IMR-90 (cell line): ENCODE measurements around the gene GPR39. TPM values are rescaled to one million over a fixed set of nuclear protein-coding genes. Genes with fewer than 3 reads are reported as not detected.

ENCODE experiments used
- ATAC-seq: fragments of 200-7000 bp; cut with Tn5 transposase; 2 replicates; pipeline ENCODE4 v1.9.1; 2020; ENCODE audit warnings: low read depth, mild to moderate bottlenecking, moderate library complexity
- BruUV-seq: library from RNA; stranded (reverse); fragments of 400-500 nt; replicated peaks from 2 replicates; lab custom pipeline; 2021; lab: Mats Ljungman, UMichigan
- CTCF ChIA-PET: fragments of 300-600 bp; formaldehyde crosslinking; extraction: SDS; loops from one replicate; lab custom pipeline; 2021; ENCODE audit warnings: antibody characterized with exemption; lab: Yijun Ruan, JAX
- POLR2A ChIA-PET: fragments of 300-600 bp; sonication (Branson Sonifier 250); formaldehyde crosslinking; loops from one replicate; lab custom pipeline; 2022; ENCODE audit warnings: antibody characterized with exemption; ENCODE audit not compliant: unreplicated experiment; lab: Charles Lee
- DNase-seq: peaks from one replicate; pipeline ENCODE4 v3.0.0; 2013
- H2AFZ ChIP-seq: replicated peaks from 2 replicates; pipeline ENCODE3; 2013; ENCODE audit warnings: low read length, mild to moderate bottlenecking; ENCODE audit not compliant: poor library complexity
- H2AK5ac ChIP-seq: 2 replicates; pipeline ENCODE4 v1.6.1; 2013; ENCODE audit warnings: low read depth, low read length, inconsistent platforms
- H2AK9ac ChIP-seq: replicated peaks from 2 replicates; pipeline ENCODE3; 2013; ENCODE audit warnings: mild to moderate bottlenecking, low read depth, low read length, moderate library complexity; ENCODE audit not compliant: poor library complexity
- H2BK120ac ChIP-seq: 2 replicates; pipeline ENCODE4 v1.6.1; 2013; ENCODE audit warnings: low read depth, low read length, inconsistent platforms
- H2BK15ac ChIP-seq: 3 replicates; pipeline ENCODE4 v1.6.1; 2013; ENCODE audit warnings: low read depth, low read length, inconsistent platforms
- H2BK20ac ChIP-seq: 2 replicates; pipeline ENCODE4 v1.6.1; 2013; ENCODE audit warnings: low read depth, mild to moderate bottlenecking, inconsistent platforms, low read length, moderate library complexity
- H2BK5ac ChIP-seq: 2 replicates; pipeline ENCODE4 v1.6.1; 2013; ENCODE audit warnings: mild to moderate bottlenecking, low read depth, low read length, inconsistent platforms; ENCODE audit not compliant: poor library complexity, severe bottlenecking
- H3K14ac ChIP-seq: replicated peaks from 2 replicates; pipeline ENCODE4 v1.6.1; 2013; ENCODE audit warnings: low read depth, low read length, inconsistent platforms
- H3K18ac ChIP-seq: 2 replicates; pipeline ENCODE4 v1.6.1; 2013; ENCODE audit warnings: low read depth, low read length, control low read depth
- H3K23ac ChIP-seq: 2 replicates; pipeline ENCODE4 v1.6.1; 2013; ENCODE audit warnings: low read depth, low read length, inconsistent platforms
- H3K27ac ChIP-seq: 2 replicates; pipeline ENCODE4 v1.5.1; 2013; ENCODE audit warnings: mild to moderate bottlenecking, control low read depth, low read length; ENCODE audit not compliant: insufficient read depth
- H3K27me3 ChIP-seq: 2 replicates; pipeline ENCODE4 v1.6.1; 2013; ENCODE audit warnings: low read length; ENCODE audit not compliant: control insufficient read depth, insufficient read depth
- H3K36me3 ChIP-seq: 2 replicates; pipeline ENCODE4 v1.6.1; 2013; ENCODE audit warnings: low read length, mixed read lengths; ENCODE audit not compliant: control insufficient read depth, insufficient read depth
- H3K4ac ChIP-seq: 2 replicates; pipeline ENCODE4 v1.6.1; 2013; ENCODE audit warnings: low read depth, low read length, inconsistent platforms
- H3K4me1 ChIP-seq: 2 replicates; pipeline ENCODE4 v1.6.1; 2013; ENCODE audit warnings: low read length, mixed read lengths; ENCODE audit not compliant: control insufficient read depth, insufficient read depth
- H3K4me2 ChIP-seq: 2 replicates; pipeline ENCODE4 v1.6.1; 2013; ENCODE audit warnings: low read depth, mild to moderate bottlenecking, control low read depth, low read length, moderate library complexity
- H3K4me3 ChIP-seq: 2 replicates; pipeline ENCODE4 v1.5.1; 2013; ENCODE audit warnings: low read depth, mild to moderate bottlenecking, control low read depth, low read length, moderate library complexity; ENCODE audit not compliant: insufficient read depth
- H3K56ac ChIP-seq: 2 replicates; pipeline ENCODE4 v1.6.1; 2013; ENCODE audit warnings: low read length, inconsistent platforms; ENCODE audit not compliant: insufficient read depth; ENCODE audit errors: extremely low read depth
- H3K79me1 ChIP-seq, 2 experiments: 2 replicates each; pipeline ENCODE4 v1.6.1; 2013; ENCODE audit warnings: low read length in 2 of 2, inconsistent platforms in 1 of 2, low read depth in 1 of 2
- H3K9ac ChIP-seq: 2 replicates; pipeline ENCODE4 v1.6.1; 2013; ENCODE audit warnings: low read depth, low read length, control low read depth
- H3K9me1 ChIP-seq: 2 replicates; pipeline ENCODE4 v1.6.1; 2013; ENCODE audit warnings: low read length, inconsistent platforms; ENCODE audit not compliant: insufficient read depth
- H3K9me3 ChIP-seq: 2 replicates; pipeline ENCODE4 v1.6.1; 2013; ENCODE audit warnings: low read length; ENCODE audit not compliant: control insufficient read depth, insufficient read depth
- H4K20me1 ChIP-seq: 2 replicates; pipeline ENCODE4 v1.6.1; 2013; ENCODE audit warnings: low read length, inconsistent platforms; ENCODE audit not compliant: insufficient read depth
- H4K5ac ChIP-seq: 2 replicates; pipeline ENCODE4 v1.6.1; 2013; ENCODE audit warnings: mild to moderate bottlenecking, low read depth, low read length, control low read depth
- H4K8ac ChIP-seq, 2 experiments: 2 replicates each; pipeline ENCODE4 v1.6.1; 2013; ENCODE audit warnings: low read depth in 2 of 2, low read length in 2 of 2, control low read depth in 1 of 2, inconsistent platforms in 1 of 2
- H4K91ac ChIP-seq: 2 replicates; pipeline ENCODE4 v1.6.1; 2013; ENCODE audit warnings: low read depth, low read length, inconsistent platforms; ENCODE audit not compliant: insufficient read depth
- BHLHE40 ChIP-seq: fragments of 150-350 bp; IDR thresholded peaks from 2 replicates; pipeline ENCODE4 v1.6.1; 2016; ENCODE audit warnings: mild to moderate bottlenecking, low read depth, low read length
- CEBPB ChIP-seq: IDR thresholded peaks from 2 replicates; pipeline ENCODE4 v1.6.1; 2012; ENCODE audit warnings: low read depth, low read length, improper control_type of control experiment
- CHD1 ChIP-seq: IDR thresholded peaks from 2 replicates; pipeline ENCODE4 v1.6.1; 2012; ENCODE audit warnings: low read depth, low read length, improper control_type of control experiment
- FOS ChIP-seq: fragments of 150-350 bp; IDR thresholded peaks from 2 replicates; pipeline ENCODE4 v1.6.1; 2016; ENCODE audit warnings: low read depth, low read length
- MAFK ChIP-seq: IDR thresholded peaks from 2 replicates; pipeline ENCODE4 v1.6.1; 2012; ENCODE audit warnings: low read depth, low read length, improper control_type of control experiment
- MAZ ChIP-seq: IDR thresholded peaks from 2 replicates; pipeline ENCODE4 v1.6.1; 2012; ENCODE audit warnings: low read depth, mild to moderate bottlenecking, low read length, improper control_type of control experiment, moderate library complexity, borderline replicate concordance
- MXI1 ChIP-seq: IDR thresholded peaks from 2 replicates; pipeline ENCODE4 v1.6.1; 2012; ENCODE audit warnings: low read depth, mild to moderate bottlenecking, low read length, moderate library complexity, borderline replicate concordance
- NFE2L2 ChIP-seq: fragments of 150-350 bp; IDR thresholded peaks from 2 replicates; pipeline ENCODE4 v1.6.1; 2016; ENCODE audit warnings: low read depth, mild to moderate bottlenecking, low read length
- POLR2A ChIP-seq: IDR thresholded peaks from 2 replicates; pipeline ENCODE4 v1.6.1; 2012; ENCODE audit warnings: mild to moderate bottlenecking, low read depth, low read length
- RAD21 ChIP-seq: IDR thresholded peaks from 2 replicates; pipeline ENCODE4 v1.6.1; 2012; ENCODE audit warnings: low read length, improper control_type of control experiment
- RCOR1 ChIP-seq: IDR thresholded peaks from 2 replicates; pipeline ENCODE4 v1.6.1; 2012; ENCODE audit warnings: mild to moderate bottlenecking, low read length, improper control_type of control experiment; ENCODE audit not compliant: insufficient replicate concordance
- RFX5 ChIP-seq: IDR thresholded peaks from 2 replicates; pipeline ENCODE4 v1.8.0; 2012; ENCODE audit warnings: low read depth, mild to moderate bottlenecking, low read length, moderate library complexity
- SMC3 ChIP-seq: fragments of 150-350 bp; IDR thresholded peaks from 2 replicates; pipeline ENCODE4 v1.6.1; 2016; ENCODE audit warnings: low read depth, mild to moderate bottlenecking, antibody characterized with exemption, low read length, moderate library complexity
- USF2 ChIP-seq: fragments of 150-350 bp; IDR thresholded peaks from 2 replicates; pipeline ENCODE4 v1.6.1; 2017; ENCODE audit warnings: mild to moderate bottlenecking, antibody characterized with exemption, low read length, low read depth
- WGBS, 2 experiments: methylation state at CpG; one replicate each; pipeline versions ENCODE4 v1.1.5 to v1.1.7; 2013; ENCODE audit warnings: missing lambda C conversion rate in 2 of 2; ENCODE audit not compliant: insufficient read length in 1 of 2; ENCODE audit errors: extremely low coverage in 2 of 2; 5-methylcytosine and 5-hydroxymethylcytosine counted together
- dilution Hi-C: fragments of 300-500 bp; cut with HindIII; formaldehyde crosslinking; loops from one replicate; pipeline ENCODE4 v1.14.3; 2018; ENCODE audit warnings: low sequenced_read_pairs; ENCODE audit not compliant: unreplicated experiment
- in situ Hi-C: fragments of 300-500 bp; cut with MboI; formaldehyde crosslinking; loops from 3 replicates; pipeline ENCODE4 v1.14.3; 2019; ENCODE audit warnings: low sequenced_read_pairs, inconsistent platforms, mixed read lengths
- intact Hi-C: fragments of 100-400 bp; cut with micrococcal nuclease; formaldehyde crosslinking; loops from 2 replicates; pipeline ENCODE4 v1.10.0; 2022
- polyA plus RNA-seq, 3 experiments: library from polyadenylated mRNA; depleted of rRNA; stranded (reverse); fragments of >200 nt; gene quantifications; 2 replicates each; pipeline ENCODE4 v1.2.3, GENCODE V29; 2012; ENCODE audit warnings: low replicate concordance in 1 of 3
- total RNA-seq: library from RNA; depleted of rRNA; stranded (reverse); fragments of >200 nt; gene quantifications from 2 replicates; pipeline ENCODE4 v1.2.3, GENCODE V29; 2012
- TF ChIP-seq, protein P1 (sequence below): conservative IDR thresholded peaks from 2 replicates; pipeline ENCODE4 v1.5.1; 2012; ENCODE audit warnings: mild to moderate bottlenecking, low read depth, low read length, improper control_type of control experiment
- TF ChIP-seq, protein P2 (sequence below): fragments of 150-350 bp; IDR thresholded peaks from 2 replicates; pipeline ENCODE4 v1.6.1; 2016; ENCODE audit warnings: low read depth, mild to moderate bottlenecking, low read length, moderate library complexity, borderline replicate concordance

Gene GPR39
- total and polyA plus RNA-seq, 2 of the 4 experiments (the other 2 are of a cell fraction), result 4.4 to 9.0 TPM

DNA sequence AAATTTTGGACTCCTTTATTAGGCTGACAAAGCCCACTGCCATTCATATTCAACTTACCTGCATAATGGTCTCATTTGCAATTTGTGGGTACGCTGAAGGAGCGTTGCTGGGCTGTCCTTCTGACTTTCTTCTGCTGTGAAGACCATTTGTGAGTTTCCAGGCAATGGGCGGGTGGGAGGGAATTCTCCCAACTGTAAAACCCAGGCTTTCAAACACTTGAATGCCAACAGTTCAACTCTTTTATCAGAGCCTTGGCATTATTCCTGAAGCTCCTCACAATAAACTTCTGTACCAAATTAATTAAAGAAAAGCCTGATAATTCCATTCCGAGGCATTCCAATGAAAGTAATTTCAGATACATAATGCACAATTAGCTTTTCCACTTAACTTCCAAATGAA lies 35.2 kb upstream of the GPR39 start:
- Histone ChIP-seq H4K5ac (no peak overlapping the region), H4K8ac (no peak overlapping the region), H3K4ac (no peak overlapping the region), H3K4me1 (no peaks in the 10 kb centered on the region), H2BK20ac (no peak overlapping the region), H3K27ac (no peak overlapping the region), H3K36me3 (no peaks in the 10 kb centered on the region), H2BK5ac (no peak overlapping the region), H2AFZ (no peak overlapping the region), H3K18ac (no peak overlapping the region), H3K79me1 (no peaks in the 10 kb centered on the region), H3K4me2 (no peak overlapping the region), H3K23ac (no peak overlapping the region), H3K27me3 (peaks cover 14% of the 10 kb centered on the region), H2BK120ac (no peak overlapping the region), H3K9me3 (no peaks in the 10 kb centered on the region), H2BK15ac (no peak overlapping the region), H2AK9ac (no peak overlapping the region), H2AK5ac (no peak overlapping the region), H3K9me1 (no peaks in the 10 kb centered on the region), H3K56ac (no peak overlapping the region), H4K20me1 (no peaks in the 10 kb centered on the region), H3K14ac (no peak overlapping the region), H3K4me3 (no peak overlapping the region), H4K91ac (no peak overlapping the region), H3K9ac (no peak overlapping the region)
- intact Hi-C loops (no loop called here), in situ Hi-C loops (no loop called here), dilution Hi-C loops (no loop called here)
- ATAC-seq (no peak), DNase-seq (no peak)
- no CpG with 5 or more reads among the region's 4 CpGs for WGBS, 2 experiments
- ChIA-PET POLR2A (no interaction called here), CTCF (no interaction called here)
- TF ChIP-seq NFE2L2 (no peak), RAD21 (no peak), RCOR1 (no peak), CEBPB (no peak), RFX5 (no peak), USF2 (no peak), MXI1 (no peak), FOS (no peak), MAZ (no peak), SMC3 (no peak), POLR2A (no peak), CHD1 (no peak), MAFK (no peak), BHLHE40 (no peak)
- TF ChIP-seq, protein P1, sequence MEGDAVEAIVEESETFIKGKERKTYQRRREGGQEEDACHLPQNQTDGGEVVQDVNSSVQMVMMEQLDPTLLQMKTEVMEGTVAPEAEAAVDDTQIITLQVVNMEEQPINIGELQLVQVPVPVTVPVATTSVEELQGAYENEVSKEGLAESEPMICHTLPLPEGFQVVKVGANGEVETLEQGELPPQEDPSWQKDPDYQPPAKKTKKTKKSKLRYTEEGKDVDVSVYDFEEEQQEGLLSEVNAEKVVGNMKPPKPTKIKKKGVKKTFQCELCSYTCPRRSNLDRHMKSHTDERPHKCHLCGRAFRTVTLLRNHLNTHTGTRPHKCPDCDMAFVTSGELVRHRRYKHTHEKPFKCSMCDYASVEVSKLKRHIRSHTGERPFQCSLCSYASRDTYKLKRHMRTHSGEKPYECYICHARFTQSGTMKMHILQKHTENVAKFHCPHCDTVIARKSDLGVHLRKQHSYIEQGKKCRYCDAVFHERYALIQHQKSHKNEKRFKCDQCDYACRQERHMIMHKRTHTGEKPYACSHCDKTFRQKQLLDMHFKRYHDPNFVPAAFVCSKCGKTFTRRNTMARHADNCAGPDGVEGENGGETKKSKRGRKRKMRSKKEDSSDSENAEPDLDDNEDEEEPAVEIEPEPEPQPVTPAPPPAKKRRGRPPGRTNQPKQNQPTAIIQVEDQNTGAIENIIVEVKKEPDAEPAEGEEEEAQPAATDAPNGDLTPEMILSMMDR, result no peak
- TF ChIP-seq, protein P2, sequence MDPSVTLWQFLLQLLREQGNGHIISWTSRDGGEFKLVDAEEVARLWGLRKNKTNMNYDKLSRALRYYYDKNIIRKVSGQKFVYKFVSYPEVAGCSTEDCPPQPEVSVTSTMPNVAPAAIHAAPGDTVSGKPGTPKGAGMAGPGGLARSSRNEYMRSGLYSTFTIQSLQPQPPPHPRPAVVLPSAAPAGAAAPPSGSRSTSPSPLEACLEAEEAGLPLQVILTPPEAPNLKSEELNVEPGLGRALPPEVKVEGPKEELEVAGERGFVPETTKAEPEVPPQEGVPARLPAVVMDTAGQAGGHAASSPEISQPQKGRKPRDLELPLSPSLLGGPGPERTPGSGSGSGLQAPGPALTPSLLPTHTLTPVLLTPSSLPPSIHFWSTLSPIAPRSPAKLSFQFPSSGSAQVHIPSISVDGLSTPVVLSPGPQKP, result no peak
- no TSS peak for BruUV-seq
